ENCODE measurements around the gene CACNA2D2.

Gene CACNA2D2

DNA sequence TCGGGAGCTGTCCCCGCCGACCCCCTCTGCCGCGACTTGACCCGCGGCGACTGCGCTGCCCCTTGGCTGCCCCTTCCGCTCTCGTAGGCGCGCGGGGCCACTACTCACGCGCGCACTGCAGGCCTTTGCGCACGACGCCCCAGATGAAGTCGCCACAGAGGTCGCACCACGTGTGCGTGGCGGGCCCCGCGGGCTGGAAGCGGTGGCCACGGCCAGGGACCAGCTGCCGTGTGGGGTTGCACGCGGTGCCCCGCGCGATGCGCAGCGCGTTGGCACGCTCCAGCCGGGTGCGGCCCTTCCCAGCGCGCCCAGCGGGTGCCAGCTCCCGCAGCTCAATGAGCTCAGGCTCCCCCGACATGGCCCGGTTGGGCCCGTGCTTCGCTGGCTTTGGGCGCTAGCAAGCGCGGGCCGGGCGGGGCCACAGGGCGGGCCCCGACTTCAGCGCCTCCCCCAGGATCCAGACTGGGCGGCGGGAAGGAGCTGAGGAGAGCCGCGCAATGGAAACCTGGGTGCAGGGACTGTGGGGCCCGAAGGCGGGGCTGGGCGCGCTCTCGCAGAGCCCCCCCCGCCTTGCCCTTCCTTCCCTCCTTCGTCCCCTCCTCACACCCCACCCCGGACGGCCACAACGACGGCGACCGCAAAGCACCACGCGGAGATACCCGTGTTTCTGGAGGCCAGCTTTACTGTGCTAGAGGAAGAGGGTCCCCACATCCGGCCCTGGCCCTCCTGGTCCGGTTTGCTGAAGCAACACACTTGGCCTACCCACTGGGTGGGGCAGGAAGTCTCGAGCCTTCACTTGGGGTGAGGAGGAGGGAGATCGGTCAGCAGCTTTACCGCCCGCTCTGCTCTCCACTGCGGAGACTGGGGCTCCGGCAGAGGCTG is 162.7 kb downstream of the CACNA2D2 start, which contains the start of gene RASSF1:
TSS of gene RASSF1 (minus strand) at position 389 of the 882 bp plus-strand sequence. CDS start at position 358, 31 bp downstream.
- Histone ChIP-seq H3K27ac (ENCODE audit: low read depth, low read length, poor library complexity, severe bottlenecking) (no peak within 1 kb of the TSS), H3K4me2 (ENCODE audit: low read length) (peak within 1 kb of the TSS; percentile 76)

DNA sequence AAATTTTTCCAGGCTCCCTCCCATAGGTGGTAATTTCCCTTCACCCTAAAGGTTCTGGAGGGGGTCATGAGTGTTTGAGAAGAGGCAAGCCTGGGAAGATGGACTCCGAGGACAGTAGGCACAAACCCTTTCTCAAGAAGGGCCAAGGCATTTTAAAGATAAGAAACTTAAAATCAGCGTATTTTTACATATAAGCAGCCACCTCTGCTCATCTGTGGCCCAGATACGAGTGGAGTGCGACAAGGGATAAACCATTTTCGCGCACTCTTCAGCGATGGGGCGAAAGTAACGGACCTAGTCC is 163.3 kb downstream of the CACNA2D2 start:
- H4K20me1 ChIP-seq (ENCODE audit: insufficient read depth, low read length): no peaks in the 10 kb centered on the region
- H3K27me3 ChIP-seq (ENCODE audit: insufficient read depth, low read length): no peaks in the 10 kb centered on the region
- H3K36me3 ChIP-seq (ENCODE audit: insufficient read depth, low read length): peaks cover 4% of the 10 kb centered on the region; the same call in 1 of the 2 replicates
- H3K4me2 ChIP-seq (ENCODE audit: low read length): peak overlapping the region; percentile 76
- TF ChIP-seq, protein P1, sequence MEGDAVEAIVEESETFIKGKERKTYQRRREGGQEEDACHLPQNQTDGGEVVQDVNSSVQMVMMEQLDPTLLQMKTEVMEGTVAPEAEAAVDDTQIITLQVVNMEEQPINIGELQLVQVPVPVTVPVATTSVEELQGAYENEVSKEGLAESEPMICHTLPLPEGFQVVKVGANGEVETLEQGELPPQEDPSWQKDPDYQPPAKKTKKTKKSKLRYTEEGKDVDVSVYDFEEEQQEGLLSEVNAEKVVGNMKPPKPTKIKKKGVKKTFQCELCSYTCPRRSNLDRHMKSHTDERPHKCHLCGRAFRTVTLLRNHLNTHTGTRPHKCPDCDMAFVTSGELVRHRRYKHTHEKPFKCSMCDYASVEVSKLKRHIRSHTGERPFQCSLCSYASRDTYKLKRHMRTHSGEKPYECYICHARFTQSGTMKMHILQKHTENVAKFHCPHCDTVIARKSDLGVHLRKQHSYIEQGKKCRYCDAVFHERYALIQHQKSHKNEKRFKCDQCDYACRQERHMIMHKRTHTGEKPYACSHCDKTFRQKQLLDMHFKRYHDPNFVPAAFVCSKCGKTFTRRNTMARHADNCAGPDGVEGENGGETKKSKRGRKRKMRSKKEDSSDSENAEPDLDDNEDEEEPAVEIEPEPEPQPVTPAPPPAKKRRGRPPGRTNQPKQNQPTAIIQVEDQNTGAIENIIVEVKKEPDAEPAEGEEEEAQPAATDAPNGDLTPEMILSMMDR (IDR thresholded peaks at IDR 0.05; ENCODE audit: low read length): no peak
- no peak for TF ChIP-seq EZH2 (IDR thresholded peaks at IDR 0.05; ENCODE audit: borderline replicate concordance, low read length)
- no peaks in the 10 kb centered on the region for H3K9me2 ChIP-seq (ENCODE audit: low read depth, low read length)
- H3K9ac ChIP-seq (ENCODE audit: low read length): peak overlapping the region; percentile 53; the same call in 1 of the 2 replicates
- H3K4me1 ChIP-seq (ENCODE audit: insufficient read depth, low read length, severe bottlenecking): peaks cover 52% of the 10 kb centered on the region
- no peak overlapping the region for H2AFZ ChIP-seq (ENCODE audit: low read length)
- H3K4me3 ChIP-seq (ENCODE audit: low read depth, low read length, poor library complexity, severe bottlenecking): peak overlapping the region; percentile 58
- H3K79me2 ChIP-seq (ENCODE audit: insufficient read depth, low read length): peaks cover 18% of the 10 kb centered on the region
- H3K27ac ChIP-seq (ENCODE audit: low read depth, low read length, poor library complexity, severe bottlenecking): no peak overlapping the region
- H3F3A ChIP-seq (ENCODE audit: insufficient read depth, low read length): 0 out of 2 replicates have a peak, but pooled peaks cover 5% of the 10 kb centered on the region
- no peaks in the 10 kb centered on the region for H3K9me3 ChIP-seq (ENCODE audit: low read length)

More for the DNA sequence above, 162.7 kb downstream of the CACNA2D2 start, which contains the start of gene RASSF1:
- Histone ChIP-seq H3K4me3 (ENCODE audit: low read depth, low read length, poor library complexity, severe bottlenecking) (peak within 1 kb of the TSS; percentile 58), H4K20me1 (ENCODE audit: insufficient read depth, low read length) (no peaks in the 10 kb centered on the region), H3K79me2 (ENCODE audit: insufficient read depth, low read length) (peaks cover 12% of the 10 kb centered on the region), H3K9me3 (ENCODE audit: low read length) (no peaks in the 10 kb centered on the region), H3K27me3 (ENCODE audit: insufficient read depth, low read length) (no peaks in the 10 kb centered on the region), H3K36me3 (ENCODE audit: insufficient read depth, low read length) (peaks cover 4% of the 10 kb centered on the region; the same call in 1 of the 2 replicates), H3K4me1 (ENCODE audit: insufficient read depth, low read length, severe bottlenecking) (peaks cover 52% of the 10 kb centered on the region), H3K9me2 (ENCODE audit: low read depth, low read length) (no peaks in the 10 kb centered on the region), H3F3A (ENCODE audit: insufficient read depth, low read length) (0 out of 2 replicates have a peak, but pooled peaks cover 5% of the 10 kb centered on the region), H2AFZ (ENCODE audit: low read length) (no peak within 1 kb of the TSS), H3K9ac (ENCODE audit: low read length) (peak within 1 kb of the TSS; percentile 53)
- TF ChIP-seq EZH2 (IDR thresholded peaks at IDR 0.05; ENCODE audit: borderline replicate concordance, low read length): no peak
- TF ChIP-seq, protein P1 (IDR thresholded peaks at IDR 0.05; ENCODE audit: low read length): no peak

DNA sequence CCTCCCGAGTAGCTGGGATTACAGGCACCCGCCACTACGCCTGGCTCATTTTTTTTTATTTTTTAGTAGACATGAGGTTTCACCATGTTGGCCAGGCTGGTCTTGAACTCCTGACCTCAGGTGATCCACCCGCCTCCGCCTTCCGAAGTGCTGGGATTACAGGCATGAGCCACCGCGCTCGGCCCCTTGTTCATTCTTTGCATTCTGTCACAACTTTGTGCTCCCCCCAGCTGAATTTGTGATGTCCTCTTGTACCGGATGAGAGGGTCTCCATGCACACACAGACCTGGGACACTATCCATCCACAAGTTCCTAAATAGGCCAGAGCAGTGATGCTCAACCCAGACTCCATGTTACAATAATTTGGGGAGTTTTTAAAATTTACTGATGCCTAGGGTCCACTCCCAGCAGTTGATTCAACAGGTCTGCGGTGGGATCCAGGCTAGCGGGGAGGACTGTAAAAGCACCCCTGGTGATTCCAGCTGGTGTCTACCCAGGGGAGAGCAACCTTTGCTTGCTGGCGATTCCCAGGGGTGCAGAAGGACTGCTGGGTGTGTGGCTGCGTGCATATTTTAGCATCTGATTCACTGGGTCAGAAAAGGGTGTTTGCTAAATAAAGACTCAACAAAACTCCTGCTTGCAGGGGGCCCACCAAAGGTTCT is 163.8 kb downstream of the CACNA2D2 start:
- Histone ChIP-seq H3K9me3 (ENCODE audit: low read length) (no peaks in the 10 kb centered on the region), H3K36me3 (ENCODE audit: insufficient read depth, low read length) (peaks cover 6% of the 10 kb centered on the region; the same call in 1 of the 2 replicates), H3K27ac (ENCODE audit: low read depth, low read length, poor library complexity, severe bottlenecking) (no peak overlapping the region), H3K4me1 (ENCODE audit: insufficient read depth, low read length, severe bottlenecking) (peaks cover 57% of the 10 kb centered on the region), H3K9me2 (ENCODE audit: low read depth, low read length) (no peaks in the 10 kb centered on the region), H3F3A (ENCODE audit: insufficient read depth, low read length) (0 out of 2 replicates have a peak, but pooled peaks cover 5% of the 10 kb centered on the region), H2AFZ (ENCODE audit: low read length) (no peak overlapping the region), H3K4me2 (ENCODE audit: low read length) (peak overlapping the region; percentile 76), H3K4me3 (ENCODE audit: low read depth, low read length, poor library complexity, severe bottlenecking) (peak overlapping the region; percentile 58), H4K20me1 (ENCODE audit: insufficient read depth, low read length) (no peaks in the 10 kb centered on the region), H3K9ac (ENCODE audit: low read length) (peak overlapping the region; percentile 53; the same call in 1 of the 2 replicates), H3K79me2 (ENCODE audit: insufficient read depth, low read length) (peaks cover 22% of the 10 kb centered on the region), H3K27me3 (ENCODE audit: insufficient read depth, low read length) (no peaks in the 10 kb centered on the region)
- TF ChIP-seq EZH2 (IDR thresholded peaks at IDR 0.05; ENCODE audit: borderline replicate concordance, low read length): no peak
- TF ChIP-seq, protein P1 (IDR thresholded peaks at IDR 0.05; ENCODE audit: low read length): no peak

Measured in OCI-LY1 (cell line).